SH-SY5Y (cell line): ENCODE measurements around the gene CNBD2.

Experiments
- GATA2 ChIP-seq: IDR thresholded peaks from 2 replicates; pipeline ENCODE4 v1.6.1; 2011; ENCODE audit warnings: mild to moderate bottlenecking, low read depth, low read length
- GATA3 ChIP-seq: IDR thresholded peaks from 2 replicates; pipeline ENCODE4 v1.6.1; 2011; ENCODE audit warnings: low read depth, mild to moderate bottlenecking, low read length, moderate library complexity

The CNBD2 gene

DNA sequence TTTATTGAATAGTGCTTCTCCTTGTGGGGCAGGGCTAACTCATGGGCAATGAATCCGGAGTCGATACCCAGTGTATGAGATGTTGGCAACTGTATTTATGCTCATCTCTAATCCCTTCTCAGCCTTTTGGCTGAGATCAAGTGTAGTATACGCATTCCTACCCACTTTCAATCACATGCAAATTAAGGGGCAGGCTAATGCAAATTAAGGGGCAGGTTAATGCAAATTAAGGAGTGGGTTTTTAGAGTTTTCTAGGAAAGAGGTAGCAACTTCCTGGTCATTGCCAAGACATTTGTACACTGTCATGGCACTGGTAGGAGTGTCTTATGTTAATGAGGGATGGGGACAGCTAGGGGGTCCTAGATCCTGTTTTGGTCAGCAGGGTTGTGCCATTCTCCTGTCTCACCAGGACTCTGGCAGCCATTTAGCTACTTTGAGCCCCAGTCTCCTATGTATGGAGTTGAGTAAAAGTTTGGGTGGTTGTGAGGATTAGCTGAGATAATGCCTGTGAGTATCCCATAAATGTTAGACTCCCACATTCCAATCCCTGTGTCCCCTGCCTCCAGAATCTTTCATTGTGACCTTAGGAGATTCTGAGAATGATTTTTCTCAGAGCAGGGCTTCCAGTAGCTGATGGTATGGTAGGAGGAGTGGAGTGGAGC is at the start of gene CNBD2:
CNBD2 (plus strand) TSS at position 612 of the 662 bp plus-strand sequence. CDS start 173 bp downstream, outside the sequence.
- TF ChIP-seq GATA2 (no peak), GATA3 (no peak)

- TF ChIP-seq GATA3 (no peak), GATA2 (no peak)
Observed at GRCh38 chr20:35920523-35920922, 47.9 kb upstream of the CNBD2 start.

GRCh38 chr20:35929301-35929700 is 39.1 kb upstream of the CNBD2 start:
- TF ChIP-seq GATA3 (no peak), GATA2 (no peak)

GRCh38 chr20:35934050-35934449 is 34.3 kb upstream of the CNBD2 start:
- TF ChIP-seq GATA2 (no peak), GATA3 (no peak)

DNA sequence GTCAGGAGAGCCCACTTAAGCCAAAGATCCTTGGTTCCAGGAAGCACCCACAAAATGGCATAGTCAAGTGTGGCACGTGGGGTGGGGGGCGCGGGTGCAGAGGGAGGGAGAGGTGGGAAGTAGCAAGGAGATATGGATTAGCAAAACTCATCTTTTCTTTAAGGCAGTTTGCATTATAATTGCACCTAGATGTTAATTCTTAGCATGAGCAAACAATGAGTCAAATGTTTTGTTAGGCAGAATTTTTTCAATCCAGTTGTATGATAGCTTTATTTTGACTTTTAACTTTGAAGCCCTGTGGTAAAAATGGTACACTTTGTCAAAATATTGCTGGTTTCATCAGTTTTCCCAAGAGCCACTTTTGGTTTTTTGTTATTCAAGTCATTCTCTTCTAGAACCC is 29.1 kb upstream of the CNBD2 start:
- TF ChIP-seq GATA2 = no peak

GRCh38 chr20:35941620-35942019 is 26.8 kb upstream of the CNBD2 start:
- TF ChIP-seq GATA2 = no peak

DNA sequence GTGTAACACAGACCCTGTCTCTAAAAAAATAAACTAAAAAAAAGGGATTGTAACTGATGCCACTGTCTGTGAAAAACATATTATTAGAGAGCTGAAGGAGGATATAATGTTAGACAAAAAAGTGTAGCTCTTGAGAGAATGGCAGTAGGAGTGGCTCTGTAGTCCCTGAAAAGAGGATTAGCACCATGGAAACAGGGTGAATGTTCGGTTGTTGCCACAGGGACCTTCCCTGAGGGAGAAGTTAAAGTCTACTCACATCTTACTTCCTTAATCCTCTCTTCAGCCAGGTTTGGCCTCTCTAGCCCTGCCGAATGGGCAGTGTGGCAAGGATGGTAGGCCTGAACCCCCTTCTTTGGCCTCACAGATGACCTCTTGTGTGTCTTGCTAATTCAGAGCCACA is 26.1 kb upstream of the CNBD2 start:
- TF ChIP-seq GATA2 = no peak
- no peak for TF ChIP-seq GATA3

- no peak for TF ChIP-seq GATA2
- no peak for TF ChIP-seq GATA3
Observed at GRCh38 chr20:35947489-35947888, 20.9 kb upstream of the CNBD2 start.

GRCh38 chr20:35947907-35948306 is 20.5 kb upstream of the CNBD2 start:
- TF ChIP-seq GATA3 (no peak), GATA2 (no peak)

DNA sequence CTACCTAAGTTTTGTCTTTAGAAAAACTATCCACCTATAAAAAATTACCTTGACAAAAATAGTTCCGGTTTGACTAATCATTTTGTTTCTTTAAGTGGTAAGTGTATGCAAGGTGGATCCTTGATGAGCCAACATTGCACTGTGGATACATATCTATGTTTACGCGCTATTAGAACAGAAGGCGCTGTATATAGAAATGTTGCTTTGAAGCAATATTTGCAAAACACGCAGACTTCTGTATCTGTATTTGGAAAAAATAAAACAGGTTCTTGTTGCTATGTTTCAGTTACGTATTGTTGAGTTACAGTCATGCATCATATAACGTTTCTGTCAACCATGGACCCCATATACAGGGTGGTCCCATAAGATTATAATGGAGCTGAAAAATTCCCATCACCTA is 18.3 kb upstream of the CNBD2 start:
- TF ChIP-seq GATA3 (no peak), GATA2 (no peak)

- TF ChIP-seq GATA2 = no peak
- TF ChIP-seq GATA3 = no peak
Observed at GRCh38 chr20:35952480-35953386, 15.7 kb upstream of the CNBD2 start.

DNA sequence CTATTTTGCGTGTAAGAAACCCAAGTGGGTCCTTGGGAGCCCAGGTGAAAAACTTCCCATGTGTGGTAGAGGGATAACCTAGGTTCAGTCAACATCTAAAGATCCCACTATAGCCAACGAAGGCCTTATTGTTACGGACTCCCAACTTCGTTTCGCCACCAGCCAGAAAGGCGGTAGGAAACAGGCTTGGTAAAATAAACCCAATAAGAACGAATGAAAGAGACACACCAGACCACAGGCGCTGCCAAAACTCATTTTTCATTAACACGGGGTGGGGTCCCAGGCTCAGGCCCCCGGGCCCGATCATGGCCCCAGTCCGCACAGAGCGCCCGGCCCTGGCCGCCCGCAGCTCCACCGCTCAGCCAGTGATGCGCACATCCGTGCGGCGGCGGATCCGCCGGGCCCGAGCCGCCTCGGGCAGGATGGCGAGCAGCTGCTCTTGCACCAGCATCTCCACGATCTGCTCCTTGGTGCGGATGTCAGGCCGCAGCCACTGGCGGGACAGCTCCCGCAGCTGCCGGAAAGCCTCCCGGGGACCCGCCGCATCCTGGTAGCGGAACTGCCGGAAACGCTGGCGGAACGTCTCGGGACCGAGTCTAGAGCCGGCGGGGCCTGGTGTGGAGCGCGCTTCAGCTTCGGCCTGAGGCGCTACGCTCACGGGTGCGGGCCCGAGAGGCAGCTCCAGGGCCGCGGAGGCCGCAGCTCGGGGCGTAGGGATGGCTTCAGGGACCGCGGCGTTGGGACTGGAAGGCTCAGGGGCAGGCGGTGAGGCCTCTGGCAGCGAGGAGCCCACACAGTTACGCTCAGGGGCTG is 14.8 kb upstream of the CNBD2 start:
- TF ChIP-seq GATA3 (no peak), GATA2 (no peak)

DNA sequence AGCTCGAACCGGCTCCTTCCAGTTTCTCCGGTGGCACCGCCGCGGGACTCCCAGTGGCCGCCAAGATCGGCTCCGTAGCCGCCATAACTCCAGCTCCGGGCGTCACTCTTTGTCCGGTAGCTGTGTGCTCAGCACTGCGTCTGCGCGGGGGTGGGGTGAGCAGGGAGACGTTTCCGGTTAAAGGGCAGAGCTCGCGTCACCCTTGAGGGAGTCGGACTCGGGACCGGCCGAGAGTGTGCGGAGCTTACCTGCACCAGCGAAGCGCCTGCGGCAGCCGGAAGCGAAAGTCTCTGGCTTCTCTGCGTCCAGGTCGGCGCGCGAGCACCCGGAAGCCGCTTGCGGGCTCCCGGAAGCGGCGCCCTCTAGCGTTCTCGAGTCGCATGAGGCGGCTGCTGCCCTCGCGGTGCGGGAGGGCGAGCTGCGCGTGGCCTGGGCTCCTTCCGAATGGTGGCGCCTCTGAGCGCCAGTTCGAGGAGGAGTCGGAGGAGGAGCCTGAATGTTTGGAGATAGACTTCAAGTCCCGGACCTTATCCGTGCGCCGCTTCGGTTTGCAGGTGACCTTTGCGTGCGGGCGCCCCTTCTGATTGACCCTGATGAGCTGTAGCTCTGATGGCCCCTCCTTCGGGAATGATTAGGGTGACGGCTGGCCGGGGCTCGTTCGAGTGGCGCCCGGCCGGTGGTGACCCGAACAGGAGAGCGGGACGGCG is 14.0 kb upstream of the CNBD2 start, which contains the start of gene SCAND1:
SCAND1 (minus strand) TSS at position 303 of the 707 bp plus-strand sequence; CDS start at position 85, 218 bp downstream.
- TF ChIP-seq GATA3 = no peak

GRCh38 chr20:35954907-35955251 is 13.5 kb upstream of the CNBD2 start:
- TF ChIP-seq GATA2 (no peak), GATA3 (no peak)
